ENCODE results near the gene TRPV6. TPM values are rescaled to one million over a fixed set of nuclear protein-coding genes. Genes with fewer than 3 reads are reported as not detected.

Gene TRPV6
- total and polyA plus RNA-seq, 7 donors: under 0.01 TPM; not detected in 6

- Histone ChIP-seq H3K4me1 (no peaks in the 10 kb centered on the region), H3K27ac (no peak overlapping the region), H3K36me3 (ENCODE audit: insufficient read depth in 1 of 2, low read depth in 1 of 2) (no peaks in the 10 kb centered on the region), H3K4me3 (no peak overlapping the region), H3K9me3 (no peaks in the 10 kb centered on the region), H3K27me3 (ENCODE audit: insufficient read depth in 3 of 3, low read length in 2 of 3) (no peaks in the 10 kb centered on the region)
- TF ChIP-seq CTCF (IDR thresholded peaks at IDR 0.05): no peak
- DNase-seq: no peak
- ATAC-seq: no peak
- WGBS, 3 donors: 79 to 81% (median 80%) methylated on average over 23 of the region's 23 CpGs
- intact Hi-C loops (cut with DNase I): no loop called here
Observed at GRCh38 chr7:142871260-142872105, 14.1 kb downstream of the TRPV6 start.

- Histone ChIP-seq H3K9me3 (no peaks in the 10 kb centered on the region), H3K36me3 (ENCODE audit: insufficient read depth in 1 of 2, low read depth in 1 of 2) (no peaks in the 10 kb centered on the region), H3K27ac (no peak overlapping the region), H3K4me1 (no peaks in the 10 kb centered on the region), H3K27me3 (ENCODE audit: insufficient read depth in 3 of 3, low read length in 2 of 3) (no peaks in the 10 kb centered on the region), H3K4me3 (no peak overlapping the region)
- WGBS, 3 donors: 74 to 81% (median 78%) methylated on average over 14 of the region's 14 CpGs
- intact Hi-C loops (cut with DNase I): no loop called here
- no peak for TF ChIP-seq CTCF (IDR thresholded peaks at IDR 0.05)
- ATAC-seq (no peak), DNase-seq (peak in 1 of 2 donors; percentile 43)
Observed at GRCh38 chr7:142870566-142871259, 14.8 kb downstream of the TRPV6 start.

GRCh38 chr7:142870147-142870559, 15.4 kb downstream of the TRPV6 start:
- intact Hi-C loops (cut with DNase I): no loop called here
- no peaks in the 10 kb centered on the region for H3K36me3 ChIP-seq (ENCODE audit: insufficient read depth in 1 of 2, low read depth in 1 of 2)
- ATAC-seq: no peak
- H3K27me3 ChIP-seq (ENCODE audit: insufficient read depth in 3 of 3, low read length in 2 of 3): no peaks in the 10 kb centered on the region
- peak in 1 of 2 donors; percentile 41 for DNase-seq
- no peak overlapping the region for H3K27ac ChIP-seq
- no peak for TF ChIP-seq CTCF (IDR thresholded peaks at IDR 0.05)
- WGBS, 3 donors: 58 to 76% (median 63%) methylated on average over 8 of the region's 8 CpGs
- no peaks in the 10 kb centered on the region for H3K4me1 ChIP-seq
- no peak overlapping the region for H3K4me3 ChIP-seq
- H3K9me3 ChIP-seq: no peaks in the 10 kb centered on the region

GRCh38 chr7:142869434-142869833, 16.1 kb downstream of the TRPV6 start:
- DNase-seq: no peak
- Histone ChIP-seq H3K4me1 (no peaks in the 10 kb centered on the region), H3K27ac (no peak overlapping the region), H3K27me3 (ENCODE audit: insufficient read depth in 3 of 3, low read length in 2 of 3) (no peaks in the 10 kb centered on the region), H3K4me3 (no peak overlapping the region), H3K9me3 (no peaks in the 10 kb centered on the region), H3K36me3 (ENCODE audit: insufficient read depth in 1 of 2, low read depth in 1 of 2) (no peaks in the 10 kb centered on the region)
- intact Hi-C loops (cut with DNase I): no loop called here
- ATAC-seq: no peak
- TF ChIP-seq CTCF (IDR thresholded peaks at IDR 0.05): no peak
- 88 to 91% (median 89%) methylated on average over 2 of the region's 2 CpGs for WGBS, 3 donors

All from psoas muscle (tissue), 8 donors.